Measurements from ENCODE around the gene SHLD2. TPM values are rescaled to one million over a fixed set of nuclear protein-coding genes. Genes with fewer than 3 reads are reported as not detected.
"Not testable (repeated sequence)": the region's sequence is repeated elsewhere in the genome, so short reads cannot be mapped to it uniquely, and the experiment has no call there.

The SHLD2 gene
- total RNA-seq, 1 donor from 2014 or later = 13.8 TPM

DNA sequence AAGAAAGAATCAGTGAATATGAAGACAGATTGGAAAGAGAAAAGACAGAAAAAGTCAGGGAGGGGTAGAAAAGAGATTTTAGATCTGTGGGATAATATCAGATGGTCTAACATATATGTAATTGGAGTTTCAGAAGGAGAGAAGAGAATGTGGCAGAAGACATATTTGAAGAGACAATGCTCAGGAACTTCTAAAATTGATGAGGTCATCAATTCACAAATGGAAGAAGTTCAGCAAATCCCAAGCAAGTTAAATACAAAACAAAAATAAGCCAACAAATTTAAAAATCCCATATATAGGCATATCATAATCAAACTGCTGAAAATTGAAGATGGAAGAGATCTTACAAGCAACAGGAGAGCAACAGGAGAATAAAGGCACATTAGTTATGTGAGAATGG, 42.5 kb downstream of the SHLD2 start:
- not testable (repeated sequence) for DNase-seq (ENCODE audit: extremely low read depth, low read depth, low spot score)

DNA sequence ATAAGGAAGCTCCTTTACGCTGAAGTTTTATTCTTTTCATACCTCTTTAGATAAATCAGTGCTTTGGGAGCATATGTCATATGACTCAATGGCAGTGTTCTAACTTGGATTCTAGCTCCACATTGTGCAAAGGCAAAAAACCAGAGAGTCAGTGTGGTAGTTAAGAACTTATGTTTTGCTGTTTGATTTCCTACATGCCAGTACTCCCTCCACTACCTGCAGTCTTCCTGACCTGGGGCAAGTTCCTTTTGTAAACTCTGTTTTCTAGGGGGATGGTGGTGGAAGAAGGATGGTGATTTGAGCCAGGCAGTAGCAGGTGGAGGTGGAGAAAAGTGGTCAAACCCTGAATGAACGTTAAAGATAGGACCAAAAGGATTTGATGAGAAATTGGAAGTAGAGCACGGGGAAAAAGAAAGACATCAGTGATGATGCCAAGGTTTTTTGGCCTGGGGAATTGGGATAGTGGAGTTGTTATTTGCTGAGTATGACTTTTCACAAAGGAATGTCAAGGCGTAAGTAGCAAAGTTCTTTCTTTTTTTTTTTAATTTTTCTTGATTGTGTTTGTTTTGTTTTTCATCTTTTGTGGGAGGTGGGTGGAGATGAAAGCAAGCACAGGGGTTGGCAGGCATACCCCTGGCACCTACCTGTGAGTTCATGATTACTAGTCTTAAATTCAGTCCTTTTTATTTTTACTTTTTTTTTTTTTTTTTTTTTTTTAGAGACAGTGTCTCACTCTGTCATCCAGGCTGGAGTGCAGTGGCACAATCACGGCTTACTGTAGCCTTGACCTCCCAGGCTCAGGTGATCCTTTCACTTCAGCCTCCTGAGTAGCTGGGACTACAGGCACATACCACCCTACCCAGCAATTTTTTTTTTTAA, 47.5 kb downstream of the SHLD2 start:
- DNase-seq (ENCODE audit: extremely low read depth, low read depth, low spot score) = not testable (repeated sequence)

DNA sequence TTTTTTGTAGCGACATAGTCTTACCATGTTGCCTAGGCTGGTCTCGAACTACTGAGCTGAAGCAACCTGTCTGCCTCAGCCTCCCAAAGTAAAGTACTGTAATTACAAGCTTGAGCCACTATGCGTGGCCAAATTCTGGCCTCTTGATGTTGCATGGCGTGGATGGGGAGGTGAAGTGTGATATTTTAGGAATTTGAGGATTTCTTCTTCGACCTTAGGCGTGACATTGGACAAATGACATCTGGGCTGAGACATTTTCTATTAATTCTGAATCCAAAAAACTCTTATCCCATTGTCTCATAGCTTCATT, 48.1 kb downstream of the SHLD2 start:
- not testable (repeated sequence) for DNase-seq (ENCODE audit: extremely low read depth, low read depth, low spot score)

DNA sequence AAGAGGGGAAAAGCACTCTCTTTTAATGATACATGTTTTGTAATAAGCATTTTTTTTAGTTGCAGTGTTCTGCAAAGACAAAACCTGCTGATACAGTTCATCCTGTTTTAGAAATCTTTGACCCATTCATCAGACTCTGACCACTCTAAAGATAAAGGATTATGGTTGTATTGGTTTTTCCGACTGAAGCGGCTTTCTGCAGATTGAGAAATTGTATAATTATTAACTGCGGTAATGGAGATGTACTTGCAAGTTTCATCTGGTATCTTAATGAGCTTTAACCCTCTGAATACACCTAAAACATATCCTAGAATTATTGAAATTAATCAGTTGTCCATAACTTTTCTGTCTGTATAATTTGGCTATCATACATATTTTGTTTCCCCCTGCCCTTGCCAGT, 50.6 kb downstream of the SHLD2 start:
- not testable (repeated sequence) for DNase-seq (ENCODE audit: extremely low read depth, low read depth, low spot score)

DNA sequence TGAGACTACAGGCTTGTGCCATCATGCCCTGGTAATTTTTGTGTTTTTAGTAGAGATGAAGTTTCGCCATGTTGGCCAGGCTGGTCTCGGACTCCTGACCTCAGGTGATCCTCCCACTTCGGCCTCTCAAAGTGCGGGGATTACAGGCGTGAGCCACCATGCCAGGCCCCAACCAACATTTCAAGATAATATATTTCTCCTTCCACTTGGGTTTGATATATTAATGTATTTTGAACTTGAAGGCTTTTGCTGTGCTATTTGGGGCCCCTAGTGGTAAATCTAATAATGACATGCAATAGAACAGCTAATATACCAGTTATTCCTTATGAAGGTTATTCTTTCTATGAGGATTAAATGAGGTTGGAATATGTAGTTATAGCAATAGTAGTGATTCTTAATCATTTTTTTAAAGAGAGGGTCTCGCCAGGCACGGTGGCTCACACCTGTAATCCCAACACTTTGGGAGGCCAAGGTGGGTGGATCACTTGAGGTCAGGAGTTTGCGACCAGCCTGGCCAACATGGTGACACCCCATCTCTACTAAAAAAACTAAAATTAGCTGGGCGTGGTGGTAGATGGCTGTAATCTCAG, 54.1 kb downstream of the SHLD2 start:
- not testable (repeated sequence) for DNase-seq (ENCODE audit: extremely low read depth, low read depth, low spot score)

DNA sequence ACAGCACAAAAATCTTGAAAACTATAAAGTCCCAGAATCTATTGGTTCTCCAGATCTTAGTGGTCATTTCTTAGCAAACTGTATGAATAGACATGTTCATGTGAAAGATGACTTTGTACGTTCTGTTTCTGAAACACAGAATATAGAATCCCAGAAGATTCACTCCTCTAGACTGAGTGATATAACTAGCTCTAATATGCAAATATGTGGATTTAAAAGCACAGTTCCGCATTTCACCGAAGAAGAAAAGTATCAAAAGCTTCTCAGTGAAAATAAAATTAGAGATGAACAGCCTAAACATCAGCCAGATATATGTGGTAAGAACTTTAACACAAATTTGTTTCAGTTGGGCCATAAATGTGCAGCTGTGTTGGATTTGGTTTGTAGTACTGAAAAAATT, 56.5 kb downstream of the SHLD2 start:
- not testable (repeated sequence) for DNase-seq (ENCODE audit: extremely low read depth, low read depth, low spot score)

DNA sequence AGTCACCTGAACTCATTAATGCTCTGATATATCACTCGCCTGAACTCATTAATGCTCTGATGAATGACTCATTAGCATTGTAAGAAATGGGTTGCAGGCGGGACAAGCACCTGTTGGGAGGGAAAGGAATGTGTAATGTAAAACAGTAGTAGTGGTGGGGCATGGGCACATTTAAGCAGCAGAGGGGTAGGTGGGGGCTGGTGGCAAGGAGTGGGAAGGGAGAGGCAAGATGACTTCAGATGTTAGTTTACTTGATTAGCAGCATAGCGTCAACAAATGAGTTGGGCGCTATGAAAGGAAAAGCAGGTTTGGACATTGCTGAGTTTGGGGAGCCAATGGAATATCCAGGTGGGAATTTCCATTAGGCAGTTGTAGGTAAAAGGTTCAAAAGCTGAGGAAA, 61.8 kb downstream of the SHLD2 start:
- not testable (repeated sequence) for DNase-seq (ENCODE audit: extremely low read depth, low read depth, low spot score)

DNA sequence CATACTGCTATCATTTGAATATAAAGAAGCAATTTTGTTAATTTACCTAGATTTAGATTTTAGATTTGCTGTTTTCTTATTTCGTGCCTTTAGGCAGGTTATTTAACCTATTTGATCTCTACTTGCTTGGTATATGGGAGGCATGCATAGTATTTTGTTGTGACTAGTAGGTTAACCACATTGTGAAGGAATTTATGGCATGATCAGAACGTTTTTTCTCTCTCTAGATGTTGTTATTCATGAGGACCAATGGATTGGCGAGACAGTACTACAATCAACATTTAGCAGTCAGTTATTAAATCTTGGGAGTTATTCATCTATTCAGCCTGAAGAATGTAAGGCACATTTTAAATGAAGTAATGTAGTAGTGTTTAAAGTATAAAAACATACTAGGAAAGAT, 62.8 kb downstream of the SHLD2 start:
- DNase-seq (ENCODE audit: extremely low read depth, low read depth, low spot score) = not testable (repeated sequence)

DNA sequence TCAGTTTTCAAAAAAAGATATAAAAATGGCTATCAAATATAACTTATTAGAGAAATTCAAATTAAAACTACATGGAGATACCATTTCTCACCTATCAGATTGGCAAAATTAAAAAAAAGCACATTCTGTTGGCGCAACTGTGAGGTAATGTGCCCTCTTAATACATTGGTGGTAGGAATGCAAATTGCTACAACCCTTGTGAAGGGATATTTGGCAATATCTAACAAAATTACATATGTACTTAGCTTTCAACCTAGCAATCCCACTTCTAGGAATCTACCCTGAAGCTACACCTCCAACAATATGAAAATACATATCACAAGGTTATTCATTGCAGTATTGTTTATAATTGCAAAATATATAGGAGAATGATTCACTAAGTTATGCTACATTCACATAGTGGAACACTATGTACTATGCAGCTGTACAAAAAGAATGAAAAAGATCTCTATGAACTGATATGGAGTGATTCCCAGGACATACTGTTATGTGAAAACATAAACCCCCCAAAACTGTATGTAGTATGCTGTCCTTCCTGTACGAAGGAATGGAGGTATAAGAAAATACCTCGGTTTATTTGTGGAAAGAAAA, 67.8 kb downstream of the SHLD2 start:
- not testable (repeated sequence) for DNase-seq (ENCODE audit: extremely low read depth, low read depth, low spot score)

DNA sequence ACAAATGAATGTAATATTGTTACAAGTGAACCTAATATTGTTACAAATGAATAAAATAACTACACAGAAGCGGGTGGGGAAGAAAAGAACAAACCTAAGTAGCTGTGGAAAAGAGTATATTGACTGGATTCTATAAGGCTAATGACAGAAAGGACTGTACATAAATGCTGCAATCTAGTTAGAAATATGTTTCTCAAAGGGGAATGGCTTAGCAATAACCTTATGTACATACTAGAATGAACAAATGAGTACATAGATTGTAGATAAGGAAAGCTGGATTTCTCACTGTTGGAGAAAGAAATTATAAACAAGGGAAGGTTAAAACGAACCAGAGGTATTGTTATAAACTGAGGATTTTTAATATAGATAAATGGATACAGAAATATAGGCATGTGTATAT, 68.4 kb downstream of the SHLD2 start:
- not testable (repeated sequence) for DNase-seq (ENCODE audit: extremely low read depth, low read depth, low spot score)

DNA sequence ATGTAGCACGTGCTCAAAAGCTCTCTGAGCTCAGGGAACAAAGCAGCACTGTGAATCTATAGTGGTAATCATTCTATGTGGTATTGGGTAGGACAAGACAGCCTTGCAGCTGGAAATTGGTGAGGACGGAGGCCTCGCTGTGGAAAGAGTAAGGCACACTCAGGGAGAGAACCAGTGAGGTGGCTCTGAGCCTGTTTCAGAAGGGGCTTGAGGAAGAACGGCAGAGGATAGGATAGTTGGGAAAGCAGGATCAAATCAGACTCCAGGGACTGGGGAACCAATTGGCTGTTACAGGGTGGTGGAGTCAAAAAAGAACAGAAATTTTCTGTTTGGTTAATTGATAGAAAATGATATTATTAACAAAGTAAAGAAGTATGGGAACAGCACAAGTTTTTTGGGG, 74.9 kb downstream of the SHLD2 start:
- not testable (repeated sequence) for DNase-seq (ENCODE audit: extremely low read depth, low read depth, low spot score)

DNA sequence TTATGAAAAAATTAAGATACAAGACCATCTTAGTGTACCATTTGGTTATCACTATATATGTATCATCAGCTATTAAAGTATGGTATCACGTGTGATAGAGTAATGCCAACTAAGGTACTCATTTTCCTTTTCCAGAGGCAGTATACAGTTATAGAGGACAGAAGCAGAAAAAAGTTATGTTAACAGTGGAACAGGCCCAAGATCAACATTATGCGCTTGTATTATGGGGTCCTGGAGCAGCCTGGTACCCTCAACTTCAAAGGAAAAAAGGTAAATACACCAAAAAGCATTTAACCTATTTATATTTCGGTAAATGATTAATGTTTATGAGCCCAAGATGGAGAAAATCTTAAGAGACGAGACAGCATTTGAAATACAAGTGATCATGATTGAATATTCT, 75.7 kb downstream of the SHLD2 start:
- not testable (repeated sequence) for DNase-seq (ENCODE audit: extremely low read depth, low read depth, low spot score)

DNA sequence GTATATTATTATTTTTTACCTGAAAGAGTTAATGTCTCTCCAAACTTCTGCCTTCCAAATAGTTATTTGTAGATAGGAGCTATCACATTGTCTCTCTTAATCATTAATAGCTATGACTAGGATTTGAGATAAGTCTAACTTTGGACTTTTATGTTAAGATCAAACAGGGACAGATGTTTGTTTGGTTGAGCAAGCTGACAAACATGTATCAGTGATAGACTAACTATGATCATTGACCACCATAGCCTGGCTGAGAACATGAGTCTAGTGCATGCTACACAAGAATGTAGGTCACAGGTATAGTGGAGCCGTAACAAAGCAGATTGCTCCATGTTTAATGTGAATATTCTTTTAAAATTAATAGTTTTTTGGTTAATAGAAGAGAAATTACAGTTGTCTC, 76.7 kb downstream of the SHLD2 start:
- DNase-seq (ENCODE audit: extremely low read depth, low read depth, low spot score) = not testable (repeated sequence)

DNA sequence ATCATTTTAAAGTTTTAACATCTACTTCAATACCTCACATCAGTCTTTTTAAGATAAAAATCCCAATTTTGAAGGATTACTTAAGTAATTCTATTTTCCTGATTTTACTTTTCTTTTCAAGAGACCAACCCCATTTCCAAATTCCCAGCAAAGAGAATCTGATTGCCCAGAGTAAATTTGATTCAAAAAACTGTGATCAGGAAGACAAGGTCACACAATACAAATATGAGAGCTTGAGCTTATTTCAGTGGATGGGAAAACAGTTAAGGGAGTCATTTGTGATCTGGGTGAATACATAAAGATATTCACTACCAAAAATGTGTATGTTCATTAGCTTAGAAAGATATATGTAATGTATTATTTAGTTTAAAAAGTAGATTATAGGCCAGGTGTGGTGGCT, 77.2 kb downstream of the SHLD2 start:
- DNase-seq (ENCODE audit: extremely low read depth, low read depth, low spot score) = not testable (repeated sequence)

DNA sequence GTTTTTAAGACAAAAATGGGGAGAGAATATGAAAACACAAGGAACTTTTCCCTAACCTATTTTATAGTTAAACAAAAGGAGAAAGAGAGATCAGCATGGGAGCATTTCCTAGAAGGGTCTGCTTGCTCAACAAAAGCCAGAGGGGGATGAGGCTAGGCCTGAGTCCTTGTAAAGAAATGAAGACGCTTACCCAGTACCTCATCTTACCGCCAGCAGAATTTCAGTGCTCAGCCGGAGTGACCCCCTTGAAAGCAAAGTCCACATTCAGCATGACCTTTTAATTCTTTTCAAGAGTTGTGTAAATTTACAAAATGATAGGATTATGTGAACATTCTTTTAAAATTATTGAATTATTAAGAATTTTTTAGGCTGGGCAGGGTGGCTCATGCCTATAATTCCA, 82.6 kb downstream of the SHLD2 start:
- DNase-seq (ENCODE audit: extremely low read depth, low read depth, low spot score) = not testable (repeated sequence)

DNA sequence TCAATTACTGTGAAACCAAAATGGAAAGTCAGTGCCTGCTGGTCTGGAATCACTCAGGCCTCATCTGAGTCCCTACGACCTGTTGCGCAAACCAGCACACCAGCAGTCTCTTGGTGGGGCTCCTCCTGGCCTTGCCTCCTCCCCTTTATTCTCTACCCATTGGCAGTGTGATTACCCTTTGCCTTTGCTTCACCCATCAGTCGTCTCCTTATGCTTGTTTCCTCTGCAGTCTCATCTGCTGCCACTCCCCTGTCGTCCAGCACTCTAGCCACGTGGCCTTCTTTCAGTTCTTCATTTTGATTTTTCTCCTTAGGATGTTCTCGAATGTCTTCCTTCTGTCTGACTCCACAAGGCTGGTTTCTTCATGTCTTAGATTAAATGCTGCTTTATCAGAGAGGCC, 89.4 kb downstream of the SHLD2 start:
- not testable (repeated sequence) for DNase-seq (ENCODE audit: extremely low read depth, low read depth, low spot score)

DNA sequence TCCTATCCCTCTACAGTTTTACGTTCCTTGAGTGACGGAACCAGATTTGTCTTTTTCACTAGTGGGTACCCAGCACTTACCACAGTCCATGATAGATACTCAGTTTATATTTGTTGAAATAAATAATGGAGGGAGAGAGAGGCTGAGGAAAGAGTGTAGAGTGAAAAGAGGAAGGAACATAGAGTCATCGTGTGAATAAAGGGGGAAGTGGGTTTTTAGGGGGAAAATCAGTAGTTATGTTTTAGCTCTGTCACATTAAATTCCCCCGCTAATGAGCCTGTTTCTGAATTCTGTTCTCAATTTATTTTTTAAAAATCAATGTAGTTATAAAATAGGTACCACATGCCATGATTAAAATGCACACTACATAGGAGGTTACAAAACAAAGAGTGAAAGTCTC, 91.0 kb downstream of the SHLD2 start:
- not testable (repeated sequence) for DNase-seq (ENCODE audit: extremely low read depth, low read depth, low spot score)

DNA sequence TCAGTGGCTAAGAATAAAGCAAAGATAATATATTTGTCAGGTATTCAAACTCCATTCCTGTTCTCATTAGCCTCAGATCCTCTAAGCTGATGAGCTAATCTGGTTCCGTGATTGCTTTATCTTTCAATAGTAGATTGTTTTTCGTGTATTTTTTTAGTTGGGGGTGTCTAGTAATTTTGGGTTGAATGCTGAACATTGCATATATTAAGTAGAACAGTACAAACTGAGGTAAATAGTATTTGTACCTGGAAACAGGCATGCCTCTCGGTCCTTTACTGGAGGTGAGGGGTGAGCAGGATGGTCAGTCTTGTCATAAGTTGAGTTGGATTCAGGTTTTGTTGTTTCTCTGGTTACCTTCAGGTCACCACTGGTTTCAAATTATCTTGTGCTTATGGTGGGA, 92.6 kb downstream of the SHLD2 start:
- DNase-seq (ENCODE audit: extremely low read depth, low read depth, low spot score) = not testable (repeated sequence)

DNA sequence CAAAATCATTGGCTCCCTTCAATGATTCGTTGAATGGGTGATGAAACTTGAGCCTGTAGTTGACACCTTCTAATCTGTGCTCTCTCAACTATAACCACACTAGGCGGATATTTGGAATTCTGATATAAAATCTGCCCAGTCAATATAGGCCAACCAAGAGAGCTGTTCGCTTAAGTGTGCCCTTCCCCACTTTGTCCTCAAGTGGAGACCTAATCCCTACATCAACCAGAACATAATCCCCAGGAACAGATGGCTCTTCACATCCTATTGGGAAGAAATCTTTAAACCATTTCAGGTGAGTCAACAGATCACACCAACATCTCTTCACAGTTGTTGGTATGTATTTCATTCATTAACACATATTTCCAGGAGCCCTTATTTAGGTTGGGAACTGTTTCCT, 96.8 kb downstream of the SHLD2 start:
- not testable (repeated sequence) for DNase-seq (ENCODE audit: extremely low read depth, low read depth, low spot score)

DNA sequence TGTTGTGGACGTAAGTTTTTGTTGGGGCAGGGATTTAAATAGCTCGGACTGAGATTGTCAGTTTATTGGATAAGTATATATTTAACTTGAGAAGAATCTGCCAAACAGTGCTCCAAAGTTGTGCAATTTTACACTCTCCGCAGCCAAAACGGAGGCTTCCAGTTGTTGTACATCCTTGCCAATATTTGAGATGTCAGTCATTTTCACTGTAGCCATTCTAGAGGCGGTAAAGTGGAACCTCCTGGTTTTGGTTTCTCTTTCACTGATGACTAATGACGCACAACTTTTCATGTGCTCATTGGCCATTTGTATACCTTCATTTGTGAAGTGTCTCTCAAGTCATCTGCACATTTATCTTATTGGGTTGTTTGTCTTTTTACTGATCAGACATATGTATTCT, 105.9 kb downstream of the SHLD2 start:
- DNase-seq (ENCODE audit: extremely low read depth, low read depth, low spot score) = not testable (repeated sequence)

DNA sequence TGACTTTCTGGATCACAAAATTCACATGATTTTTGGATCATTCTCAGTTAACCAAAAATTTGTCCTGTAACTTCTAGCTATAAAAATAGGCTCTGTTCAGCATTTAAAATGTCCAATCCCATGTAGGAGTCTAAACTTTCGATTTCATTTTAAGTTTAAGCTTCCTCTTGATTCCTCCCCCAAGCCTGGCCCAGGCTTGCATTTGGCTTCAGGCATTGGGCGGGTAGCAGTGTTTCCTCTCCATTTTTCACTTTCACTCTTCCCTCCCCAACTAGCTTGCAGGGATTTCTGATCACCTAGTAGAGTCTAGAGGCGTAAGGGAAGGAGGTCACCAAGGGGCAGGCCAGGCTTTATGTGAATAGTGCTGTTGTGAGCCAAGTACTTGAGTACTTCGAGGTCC, 109.8 kb downstream of the SHLD2 start:
- DNase-seq (ENCODE audit: extremely low read depth, low read depth, low spot score) = not testable (repeated sequence)

DNA sequence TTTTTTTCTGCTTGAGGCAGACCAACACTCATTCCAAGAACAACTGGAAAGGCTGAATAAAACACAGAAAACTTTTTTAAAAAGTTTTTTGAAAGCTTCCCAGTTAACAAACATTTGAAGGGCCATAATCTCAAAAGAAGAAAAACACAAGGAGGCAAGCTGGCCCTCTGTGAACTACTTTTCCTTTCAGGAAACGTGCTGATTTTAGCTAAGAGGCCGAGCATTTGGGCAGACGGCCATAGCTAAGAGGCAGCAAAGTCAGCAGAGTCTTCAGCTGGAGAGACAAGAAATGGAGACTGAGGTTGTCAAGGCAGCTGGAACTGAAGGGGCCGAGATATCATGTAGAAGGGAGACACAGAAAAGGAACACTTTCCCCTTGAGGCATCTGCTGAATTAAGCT, 111.9 kb downstream of the SHLD2 start:
- DNase-seq (ENCODE audit: extremely low read depth, low read depth, low spot score) = not testable (repeated sequence)

All from glomerular endothelial cell (primary cell).